Activated naive CD4-positive, alpha-beta T cell (primary cell): ENCODE measurements around the gene ZNF569.
"Not testable (repeated sequence)": the region's sequence is repeated elsewhere in the genome, so short reads cannot be mapped to it uniquely, and the experiment has no call there.

Experiments
- DNase-seq, 4 experiments: peaks; one replicate each; lab custom pipeline; 2025; lab: John Stamatoyannopoulos, UW

Gene ZNF569

DNA sequence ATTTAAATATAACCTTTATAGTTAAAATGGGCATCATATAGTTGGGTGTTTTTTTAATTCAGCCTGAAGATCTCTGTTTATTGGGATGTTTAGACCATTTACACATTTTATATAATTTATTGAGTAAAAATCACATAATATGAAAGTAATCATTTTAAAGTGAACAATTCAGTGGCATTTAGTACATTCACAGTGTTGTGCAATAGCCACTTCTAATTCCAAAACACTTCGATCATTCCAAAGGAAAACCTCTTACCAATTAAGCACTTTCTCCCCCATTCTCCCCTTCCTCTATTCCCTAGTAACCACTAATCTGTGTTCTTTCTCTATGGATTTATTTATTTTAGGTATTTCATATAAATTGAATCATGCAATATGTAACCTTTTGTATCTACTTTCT lies 66.2 kb downstream of the ZNF569 start:
- no peak for DNase-seq

GRCh38 chr19:37391399-37391798 lies 75.8 kb downstream of the ZNF569 start:
- DNase-seq = not testable (repeated sequence)

DNA sequence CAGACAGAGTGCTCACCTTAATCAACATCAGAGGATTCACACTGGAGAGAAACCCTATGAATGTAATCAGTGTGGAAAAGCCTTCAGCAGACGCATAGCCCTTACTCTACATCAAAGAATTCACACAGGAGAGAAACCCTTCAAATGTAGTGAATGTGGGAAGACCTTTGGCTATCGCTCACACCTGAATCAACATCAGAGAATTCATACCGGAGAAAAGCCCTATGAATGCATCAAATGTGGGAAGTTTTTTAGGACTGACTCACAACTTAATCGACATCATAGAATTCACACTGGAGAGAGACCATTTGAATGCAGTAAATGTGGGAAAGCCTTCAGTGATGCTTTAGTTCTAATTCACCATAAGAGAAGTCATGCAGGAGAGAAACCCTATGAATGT lies 78.0 kb downstream of the ZNF569 start:
- DNase-seq = no peak

DNA sequence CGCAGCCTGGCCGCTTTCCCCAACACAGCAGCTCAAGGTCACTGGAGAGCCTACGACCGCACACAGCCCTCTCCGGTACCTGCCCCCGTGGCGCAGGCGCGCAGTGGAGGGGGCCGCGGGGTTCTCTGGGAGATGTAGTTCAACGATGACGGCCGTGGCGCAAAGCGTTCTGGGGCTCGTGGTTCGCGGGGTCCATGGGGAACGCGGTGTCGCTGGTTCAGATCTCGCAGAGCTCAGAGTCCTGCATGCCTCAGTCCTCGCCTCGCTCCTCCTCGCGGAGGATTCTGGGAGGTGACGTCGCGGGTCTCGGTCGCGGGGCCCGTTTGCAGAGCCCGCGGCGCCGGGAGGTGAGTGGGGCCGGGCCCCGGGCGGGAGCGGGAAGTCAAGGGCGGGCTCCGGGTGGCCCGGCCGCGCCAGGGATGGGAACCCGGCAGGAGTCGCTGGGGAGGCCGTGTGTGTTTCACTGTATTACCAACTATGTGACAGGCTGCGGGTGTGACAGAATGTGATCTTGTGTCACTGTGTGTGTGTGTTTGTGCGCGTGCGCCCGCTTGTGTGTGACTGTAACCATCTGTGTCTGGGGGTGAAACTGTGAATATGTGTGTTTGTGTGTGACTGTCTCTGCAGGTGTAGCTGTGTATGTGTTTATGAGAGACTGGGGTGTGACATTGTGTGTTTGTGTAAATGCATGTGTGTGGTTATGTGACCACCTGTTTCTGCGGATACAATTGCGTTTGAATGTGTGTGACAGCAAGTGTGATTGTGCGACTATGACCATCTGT lies 96.2 kb downstream of the ZNF569 start, which contains the start of gene ZNF527:
Gene ZNF527 (plus strand): TSS at position 220 of the 782 bp plus-strand sequence. CDS start 3,100 bp downstream, outside the sequence.
- peak; percentile 88 to 96 (median 93) for DNase-seq

DNA sequence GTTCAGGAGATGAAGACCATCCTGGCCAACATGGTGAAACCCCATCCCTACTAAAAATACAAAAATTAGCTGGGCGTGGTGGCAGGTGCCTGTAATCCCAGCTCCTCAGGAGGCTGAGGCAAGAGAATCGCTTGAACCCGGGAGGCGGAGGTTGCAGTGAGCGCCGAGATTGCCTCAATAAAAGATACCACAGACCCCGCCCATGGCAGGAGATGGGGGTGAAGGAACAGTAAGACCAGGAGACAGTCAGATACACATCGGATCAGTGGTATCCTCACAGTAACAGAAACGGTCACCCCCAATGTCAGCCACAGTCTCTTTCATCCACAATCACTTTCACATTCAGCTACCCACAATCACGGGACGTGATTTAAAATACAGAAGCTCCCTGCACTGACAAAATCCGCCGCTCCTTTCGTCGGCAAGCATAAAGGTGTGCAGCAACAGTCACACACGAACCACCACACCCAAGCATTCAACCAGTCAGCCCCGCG lies 96.8 kb downstream of the ZNF569 start:
- DNase-seq = not testable (repeated sequence)

DNA sequence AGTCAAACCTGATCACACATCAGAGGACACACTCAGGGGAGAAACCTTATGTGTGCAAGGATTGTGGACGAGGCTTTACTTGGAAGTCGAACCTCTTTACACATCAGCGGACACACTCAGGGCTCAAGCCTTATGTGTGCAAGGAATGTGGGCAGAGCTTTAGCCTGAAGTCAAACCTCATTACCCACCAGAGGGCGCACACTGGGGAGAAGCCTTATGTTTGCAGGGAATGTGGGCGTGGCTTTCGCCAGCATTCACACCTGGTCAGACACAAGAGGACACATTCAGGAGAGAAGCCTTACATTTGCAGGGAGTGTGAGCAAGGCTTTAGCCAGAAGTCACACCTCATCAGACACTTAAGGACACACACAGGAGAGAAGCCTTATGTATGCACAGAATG lies 104.5 kb downstream of the ZNF569 start:
- DNase-seq = no peak

DNA sequence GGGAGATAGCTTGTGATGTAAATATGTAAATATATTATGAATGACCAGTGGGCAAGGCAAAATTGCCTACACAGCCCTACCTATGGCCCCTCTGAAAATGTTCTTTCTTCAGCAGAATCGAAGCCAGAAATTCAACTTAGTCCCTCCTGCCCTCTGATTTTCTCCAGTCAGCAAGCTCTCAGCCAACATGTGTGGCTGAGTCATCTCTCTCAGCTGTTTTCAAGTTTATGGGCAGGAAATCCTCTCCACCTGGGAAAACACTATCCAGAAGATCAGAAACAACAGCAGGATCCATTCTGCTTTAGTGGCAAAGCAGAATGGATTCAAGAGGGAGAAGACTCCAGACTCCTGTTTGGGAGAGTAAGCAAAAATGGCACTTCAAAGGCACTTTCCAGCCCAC lies 105.2 kb downstream of the ZNF569 start:
- no peak for DNase-seq
